BJ (cell line): ENCODE results near the gene GLP1R. TPM values are rescaled to one million over a fixed set of nuclear protein-coding genes. Genes with fewer than 3 reads are reported as not detected.

ENCODE experiments used
- CTCF ChIA-PET: fragments of 350-600 bp; formaldehyde crosslinking; extraction: SDS; loops from one replicate; lab custom pipeline; 2021; ENCODE audit warnings: antibody characterized with exemption, inconsistent platforms; lab: Yijun Ruan, JAX
- POLR2A ChIA-PET: fragments of 300-600 bp; sonication (Branson Sonifier 250); formaldehyde crosslinking; extraction: SDS; loops from one replicate; lab custom pipeline; 2021; ENCODE audit warnings: antibody characterized with exemption; lab: Charles Lee
- DNase-seq: peaks from one replicate; pipeline ENCODE4 v3.0.0-alpha.2; 2011; ENCODE audit warnings: low read depth
- H3K27me3 ChIP-seq: 2 replicates; pipeline ENCODE4 v1.6.0; 2011; ENCODE audit warnings: low read length; ENCODE audit not compliant: control insufficient read depth, insufficient read depth
- H3K36me3 ChIP-seq: 2 replicates; pipeline ENCODE4 v1.5.1; 2011; ENCODE audit warnings: low read length; ENCODE audit not compliant: control insufficient read depth, insufficient read depth
- H3K4me3 ChIP-seq: 2 replicates; pipeline ENCODE4 v1.5.1; 2011; ENCODE audit warnings: low read depth, mild to moderate bottlenecking, control low read depth, low read length
- polyA plus RNA-seq: library from polyadenylated mRNA; depleted of rRNA; stranded (reverse); fragments of >200 nt; gene quantifications from 2 replicates; pipeline ENCODE4 v1.2.3, GENCODE V29; 2011
- TF ChIP-seq, protein P1 (sequence below): IDR thresholded peaks from 2 replicates; pipeline ENCODE4 v1.5.1; 2011; ENCODE audit warnings: low read depth, mild to moderate bottlenecking, control low read depth, inconsistent platforms, low read length, moderate library complexity; ENCODE audit not compliant: insufficient read depth

Gene GLP1R
- polyA plus RNA-seq, 1 experiment = not detected

DNA sequence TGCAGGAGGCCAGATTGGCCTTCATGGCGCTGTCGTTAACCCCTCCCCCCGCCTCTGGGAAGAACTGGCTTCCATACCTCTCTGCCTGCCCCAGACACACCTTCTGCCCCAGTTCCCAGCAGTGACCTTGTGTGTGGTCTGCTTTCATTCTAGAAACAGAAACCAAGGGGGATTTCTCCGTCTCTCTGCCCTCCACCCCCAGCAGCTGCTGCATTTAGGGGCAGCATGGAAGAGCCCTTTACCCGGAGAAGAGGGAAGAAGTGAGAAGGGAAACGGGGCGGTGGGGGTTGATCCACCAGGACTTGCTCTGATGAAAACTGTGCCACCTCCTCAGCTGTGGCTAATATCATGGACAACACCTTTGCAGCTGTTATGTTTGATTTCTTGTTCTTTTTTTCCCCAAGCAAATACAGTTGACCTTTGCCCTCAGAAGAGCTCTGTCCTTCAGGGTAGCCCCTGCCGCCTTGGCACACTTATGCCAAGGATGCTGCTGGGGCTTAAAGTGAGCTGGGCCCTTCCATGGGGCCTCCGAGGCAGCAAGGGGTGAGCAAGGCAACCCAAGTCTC lies 6.1 kb downstream of the GLP1R start:
- Histone ChIP-seq H3K27me3 (peaks cover 3% of the 10 kb centered on the region), H3K4me3 (no peak overlapping the region), H3K36me3 (no peaks in the 10 kb centered on the region)
- no peak for DNase-seq
- CTCF ChIA-PET = interaction anchor here (0.7 kb wide), 1 partner anchor 67 kb away, joined by 3 read pairs; no protein-coding TSS in a partner anchor
- TF ChIP-seq, protein P1, sequence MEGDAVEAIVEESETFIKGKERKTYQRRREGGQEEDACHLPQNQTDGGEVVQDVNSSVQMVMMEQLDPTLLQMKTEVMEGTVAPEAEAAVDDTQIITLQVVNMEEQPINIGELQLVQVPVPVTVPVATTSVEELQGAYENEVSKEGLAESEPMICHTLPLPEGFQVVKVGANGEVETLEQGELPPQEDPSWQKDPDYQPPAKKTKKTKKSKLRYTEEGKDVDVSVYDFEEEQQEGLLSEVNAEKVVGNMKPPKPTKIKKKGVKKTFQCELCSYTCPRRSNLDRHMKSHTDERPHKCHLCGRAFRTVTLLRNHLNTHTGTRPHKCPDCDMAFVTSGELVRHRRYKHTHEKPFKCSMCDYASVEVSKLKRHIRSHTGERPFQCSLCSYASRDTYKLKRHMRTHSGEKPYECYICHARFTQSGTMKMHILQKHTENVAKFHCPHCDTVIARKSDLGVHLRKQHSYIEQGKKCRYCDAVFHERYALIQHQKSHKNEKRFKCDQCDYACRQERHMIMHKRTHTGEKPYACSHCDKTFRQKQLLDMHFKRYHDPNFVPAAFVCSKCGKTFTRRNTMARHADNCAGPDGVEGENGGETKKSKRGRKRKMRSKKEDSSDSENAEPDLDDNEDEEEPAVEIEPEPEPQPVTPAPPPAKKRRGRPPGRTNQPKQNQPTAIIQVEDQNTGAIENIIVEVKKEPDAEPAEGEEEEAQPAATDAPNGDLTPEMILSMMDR = no peak
- POLR2A ChIA-PET = no interaction called here

DNA sequence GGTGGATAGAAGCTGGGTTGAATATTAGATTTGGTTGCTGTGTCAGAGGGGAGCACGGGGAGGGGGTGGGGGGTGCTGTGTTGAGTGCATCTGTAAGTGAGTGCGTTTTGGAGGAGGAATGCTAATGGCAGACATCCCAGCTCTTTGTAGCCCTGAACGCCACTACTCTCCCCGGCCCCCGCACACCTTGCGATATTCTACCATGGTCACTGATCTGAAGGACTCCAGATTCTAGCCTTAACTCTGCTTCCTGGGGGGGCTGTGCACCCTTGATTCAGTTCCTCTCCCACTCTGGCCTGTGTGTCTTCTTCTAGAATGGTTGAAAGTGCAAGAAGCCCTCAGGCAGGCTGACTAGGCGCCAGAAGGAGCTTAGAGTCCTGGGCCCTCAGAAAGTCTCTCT lies 7.1 kb downstream of the GLP1R start:
- H3K4me3 ChIP-seq = no peak overlapping the region
- CTCF ChIA-PET = no interaction called here
- TF ChIP-seq, protein P1 = no peak
- POLR2A ChIA-PET = no interaction called here
- no peaks in the 10 kb centered on the region for H3K36me3 ChIP-seq
- peaks cover 4% of the 10 kb centered on the region for H3K27me3 ChIP-seq
- DNase-seq = no peak

DNA sequence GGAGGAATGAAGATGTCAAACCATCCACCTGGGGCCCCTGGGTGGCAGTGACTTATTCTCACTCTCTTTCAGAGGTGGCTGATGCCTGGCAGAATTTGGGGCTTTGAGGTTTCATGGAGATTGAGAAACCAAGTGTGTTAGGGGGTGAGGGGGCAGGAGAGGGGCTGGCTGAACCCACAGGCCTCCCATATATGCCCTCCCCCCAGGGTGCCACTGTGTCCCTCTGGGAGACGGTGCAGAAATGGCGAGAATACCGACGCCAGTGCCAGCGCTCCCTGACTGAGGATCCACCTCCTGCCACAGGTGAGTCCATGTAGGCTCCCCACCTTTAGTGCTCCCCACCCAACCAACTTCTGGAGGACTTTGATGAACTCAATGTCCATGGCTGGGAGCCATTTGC lies 7.6 kb downstream of the GLP1R start:
- CTCF ChIA-PET = interaction anchor here (1.1 kb wide), 1 partner anchor 254 kb away, joined by 4 read pairs; no protein-coding TSS in a partner anchor

DNA sequence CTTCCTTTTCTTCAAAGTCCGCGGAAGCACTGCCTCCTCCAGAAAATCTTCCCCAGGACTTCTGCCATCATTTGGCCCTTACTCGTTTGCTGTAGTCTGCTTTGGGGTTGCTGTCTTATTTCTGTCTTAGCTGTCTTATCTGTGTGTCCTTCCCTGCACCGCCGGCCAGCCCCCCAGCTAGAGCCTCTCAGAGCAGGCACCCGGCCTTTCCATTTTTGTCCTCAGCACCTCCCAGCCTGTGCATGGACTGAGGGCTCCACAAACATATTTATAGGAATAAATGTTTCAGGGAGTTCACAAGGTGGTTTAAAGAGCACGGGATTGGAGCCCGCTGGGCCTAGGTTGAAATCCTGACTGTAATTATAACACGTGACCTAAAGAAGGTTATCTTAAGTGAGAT lies 8.1 kb downstream of the GLP1R start:
- Histone ChIP-seq H3K36me3 (no peaks in the 10 kb centered on the region), H3K27me3 (peaks cover 5% of the 10 kb centered on the region), H3K4me3 (no peak overlapping the region)
- ChIA-PET POLR2A (no interaction called here), CTCF (interaction anchor here (1.1 kb wide), 1 partner anchor 253 kb away, joined by 4 read pairs; no protein-coding TSS in a partner anchor)
- DNase-seq = no peak
- TF ChIP-seq, protein P1 = no peak

More for the DNA sequence above, 7.6 kb downstream of the GLP1R start:
- Histone ChIP-seq H3K27me3 (peaks cover 5% of the 10 kb centered on the region), H3K4me3 (no peak overlapping the region), H3K36me3 (no peaks in the 10 kb centered on the region)
- DNase-seq = no peak
- POLR2A ChIA-PET = no interaction called here
- TF ChIP-seq, protein P1 = no peak

DNA sequence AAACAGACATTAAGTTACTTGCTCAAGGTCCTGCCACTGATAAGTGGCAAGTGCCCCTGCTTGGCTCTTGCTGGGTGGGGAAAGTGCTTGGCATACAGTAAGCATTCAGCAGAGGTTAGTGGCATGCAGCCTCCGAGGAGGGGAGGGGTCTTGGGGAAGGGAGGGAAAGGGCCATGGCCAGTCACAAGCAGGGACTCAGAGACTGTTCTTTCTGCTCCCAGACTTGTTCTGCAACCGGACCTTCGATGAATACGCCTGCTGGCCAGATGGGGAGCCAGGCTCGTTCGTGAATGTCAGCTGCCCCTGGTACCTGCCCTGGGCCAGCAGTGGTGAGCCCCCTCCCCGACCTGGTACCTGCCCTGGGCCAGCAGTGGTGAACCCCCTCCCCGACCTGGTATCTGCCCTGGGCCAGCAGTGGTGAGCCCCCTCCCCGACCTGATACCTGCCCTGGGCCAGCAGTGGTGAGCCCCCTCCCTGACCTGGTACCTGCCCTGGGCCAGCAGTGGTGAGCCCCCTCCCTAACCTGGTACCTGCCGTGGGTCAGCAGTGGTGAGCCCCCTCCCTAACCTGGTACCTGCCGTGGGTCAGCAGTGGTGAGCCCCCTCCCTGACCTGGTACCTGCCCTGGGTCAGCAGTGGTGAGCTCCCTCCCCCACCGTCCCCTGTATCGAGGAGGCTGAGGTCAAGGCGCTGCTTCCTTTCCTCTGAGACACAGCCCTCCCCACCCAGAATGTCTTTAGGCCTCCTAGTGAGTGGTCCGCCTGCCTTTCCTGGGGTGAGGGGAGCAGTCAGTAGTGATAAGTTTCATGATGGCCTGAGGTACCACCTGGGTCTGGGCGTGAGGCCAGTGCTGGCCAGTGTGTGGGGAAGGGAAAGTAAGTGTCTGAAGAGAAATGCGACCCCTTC lies 8.9 kb downstream of the GLP1R start:
- CTCF ChIA-PET = interaction anchor here (0.5 kb wide), 1 partner anchor 77 kb away, joined by 3 read pairs; no protein-coding TSS in a partner anchor
- POLR2A ChIA-PET = no interaction called here
- DNase-seq = no peak
- Histone ChIP-seq H3K27me3 (peaks cover 5% of the 10 kb centered on the region), H3K36me3 (no peaks in the 10 kb centered on the region), H3K4me3 (no peak overlapping the region)
- TF ChIP-seq, protein P1 = no peak
